Erythroblast (primary cell): Measurements from ENCODE around the gene MAP6.

Experiments used
- GATA1 ChIP-seq: IDR thresholded peaks from 2 replicates; pipeline ENCODE4 v1.6.1; 2011; ENCODE audit warnings: low read depth, mild to moderate bottlenecking, control low read depth, low read length, moderate library complexity
- POLR2A ChIP-seq: IDR thresholded peaks from 2 replicates; pipeline ENCODE4 v1.6.1; 2011; ENCODE audit warnings: mild to moderate bottlenecking, low read length

DNA sequence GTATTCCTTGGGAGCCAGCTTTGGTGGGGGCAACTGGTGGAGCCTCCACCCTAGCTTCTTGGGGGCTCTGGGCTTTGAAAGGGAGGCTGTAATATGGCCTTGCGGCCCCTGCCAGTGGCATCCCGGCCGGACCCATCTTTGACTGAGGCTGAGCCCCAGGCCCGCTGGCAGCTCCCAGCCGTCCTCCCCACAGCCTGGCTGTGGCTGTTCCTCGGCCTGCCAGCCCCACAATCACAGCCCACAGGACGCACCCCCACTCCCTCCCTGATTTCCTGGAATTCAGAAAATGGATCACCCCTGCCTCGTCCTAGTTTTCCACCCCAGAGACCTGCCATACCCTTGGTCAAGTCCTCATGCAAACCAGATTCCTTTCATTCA is 83.6 kb downstream of the MAP6 start:
- no peak for TF ChIP-seq POLR2A
- TF ChIP-seq GATA1 = no peak
